Endodermal cell (in vitro differentiated cells): ENCODE measurements around the gene GGN. TPM values are rescaled to one million over a fixed set of nuclear protein-coding genes. Genes with fewer than 3 reads are reported as not detected.

Experiments
- DNase-seq: peaks from one replicate; pipeline ENCODE4 v3.0.0-alpha.2; 2017
- H3K27ac ChIP-seq: 2 replicates; pipeline ENCODE4 v1.5.1; 2013; ENCODE audit warnings: mild to moderate bottlenecking, low read depth, low read length, moderate library complexity
- H3K27me3 ChIP-seq: 2 replicates; pipeline ENCODE4 v1.6.1; 2013; ENCODE audit warnings: mild to moderate bottlenecking, low read length, moderate library complexity; ENCODE audit not compliant: insufficient read depth, control insufficient read depth, poor library complexity, severe bottlenecking
- H3K36me3 ChIP-seq: 2 replicates; pipeline ENCODE4 v1.7.0; 2013; ENCODE audit warnings: mild to moderate bottlenecking, low read length, moderate library complexity; ENCODE audit not compliant: control insufficient read depth, insufficient read depth
- H3K4me1 ChIP-seq: one replicate; pipeline ENCODE4 v1.7.0; 2013; ENCODE audit warnings: low read length; ENCODE audit not compliant: control insufficient read depth, insufficient read depth
- H3K4me3 ChIP-seq: 2 replicates; pipeline ENCODE4 v1.5.1; 2013; ENCODE audit warnings: mild to moderate bottlenecking, low read length, moderate library complexity
- H3K9ac ChIP-seq: 2 replicates; pipeline ENCODE4 v1.6.1; 2013; ENCODE audit warnings: mild to moderate bottlenecking, low read length, moderate library complexity; ENCODE audit not compliant: poor library complexity, severe bottlenecking; ENCODE audit errors: extremely low read depth
- H3K9me3 ChIP-seq: 2 replicates; pipeline ENCODE4 v1.6.1; 2013; ENCODE audit warnings: mild to moderate bottlenecking, low read length, moderate library complexity; ENCODE audit not compliant: control insufficient read depth
- H3K27ac Mint-ChIP-seq: 2 replicates; pipeline ENCODE4 v1.8.0; 2020; ENCODE audit warnings: mixed read lengths
- H3K27me3 Mint-ChIP-seq: 2 replicates; pipeline ENCODE4 v1.8.0; 2021; ENCODE audit warnings: mild to moderate bottlenecking, mixed read lengths; ENCODE audit not compliant: insufficient read depth
- H3K36me3 Mint-ChIP-seq: 2 replicates; pipeline ENCODE4 v1.8.0; 2020; ENCODE audit warnings: low read depth, mixed read lengths
- H3K4me1 Mint-ChIP-seq: 2 replicates; pipeline ENCODE4 v1.8.0; 2020; ENCODE audit warnings: mixed read lengths
- H3K4me3 Mint-ChIP-seq: 2 replicates; pipeline ENCODE4 v1.8.0; 2020; ENCODE audit warnings: mild to moderate bottlenecking, moderate library complexity, mixed read lengths
- H3K9me3 Mint-ChIP-seq: 2 replicates; pipeline ENCODE4 v1.8.0; 2020; ENCODE audit warnings: mild to moderate bottlenecking, mixed read lengths
- WGBS, 2 experiments: methylation state at CpG; one replicate each; pipeline versions ENCODE4 v1.1.5 to v1.1.7; 2013; ENCODE audit warnings: missing lambda C conversion rate in 2 of 2, mixed read lengths in 1 of 2; ENCODE audit not compliant: insufficient coverage in 1 of 2, insufficient read length in 1 of 2; 5-methylcytosine and 5-hydroxymethylcytosine counted together
- total RNA-seq, 2 donors: library from RNA; stranded (reverse); fragmentation: NEBNext Ultra II Directional in 1 of 2; extraction: Animal tissue kit (Norgen Biotek cat#: 25700) in 1 of 2; gene quantifications; 2 replicates in 1 of 2; 3 replicates in 1 of 2; pipeline ENCODE4 v1.2.1, GENCODE V29; 2021
- TF ChIP-seq, protein P1 (sequence below): fragments of 200-600 bp; sonication (generic); conservative IDR thresholded peaks from 2 replicates; pipeline ENCODE4 v1.5.0; 2021; ENCODE audit warnings: antibody characterized with exemption, mild to moderate bottlenecking

The GGN gene
- total RNA-seq, 2 donors from 2014 or later: 0.99 to 2.1 TPM

DNA sequence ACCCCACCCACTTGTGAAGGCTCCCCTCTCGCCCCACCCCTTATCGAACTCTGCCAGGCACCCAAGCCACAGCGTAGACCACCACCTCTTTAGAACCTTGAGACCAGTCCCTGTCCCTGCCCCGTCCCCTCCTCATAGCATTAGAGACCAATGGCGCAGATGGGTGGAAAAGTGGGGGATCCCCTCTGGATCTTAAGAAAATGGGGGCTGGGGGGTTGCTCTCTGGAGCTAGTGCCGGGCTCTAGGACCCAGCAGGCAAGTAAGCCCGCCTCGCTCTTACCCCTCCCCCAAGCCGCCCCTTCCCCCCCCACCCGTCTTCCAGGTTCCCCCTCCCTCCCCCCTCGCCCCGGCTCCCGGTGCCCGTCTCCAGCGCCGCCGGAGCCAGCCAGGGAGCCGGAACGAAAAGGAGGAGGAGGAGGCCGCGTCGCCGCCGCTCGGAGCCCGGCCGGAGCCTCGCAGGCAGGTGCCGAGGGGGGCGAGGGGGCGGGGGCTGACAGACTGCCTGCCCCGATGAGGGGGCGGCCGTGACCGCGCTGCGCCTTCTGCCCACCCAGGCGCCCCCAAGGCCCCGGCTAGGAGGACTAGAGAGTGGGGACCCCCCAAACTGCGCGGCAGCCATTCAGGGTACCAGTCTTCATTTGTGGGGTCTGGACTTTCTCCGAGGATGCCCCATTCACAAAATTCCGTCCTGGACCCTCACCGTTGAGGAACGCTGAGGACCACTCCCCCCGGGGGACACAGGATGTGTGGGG lies 691 bp upstream of the GGN start, which contains the start of gene SPRED3:
TSS of gene SPRED3 (plus strand) at position 349 of the 752 bp plus-strand sequence. CDS start 1,606 bp downstream, outside the sequence.
- Histone ChIP-seq H3K27ac (peak within 1 kb of the TSS; percentile 78), H3K9me3 (no peaks in the 10 kb centered on the region), H3K9ac (peak within 1 kb of the TSS; percentile 69), H3K36me3 (peaks cover 6% of the 10 kb centered on the region), H3K4me1 (peaks cover 2% of the 10 kb centered on the region), H3K4me3 (peak within 1 kb of the TSS; percentile 94), H3K27me3 (no peaks in the 10 kb centered on the region)
- 0 to 1% methylated on average over 17 to 39 of the region's 46 CpGs for WGBS, 2 experiments
- no peak for DNase-seq
- Mint-ChIP-seq H3K36me3 (peaks cover 17% of the 10 kb centered on the region), H3K4me1 (peaks cover 8% of the 10 kb centered on the region), H3K27ac (peak within 1 kb of the TSS; percentile 94), H3K27me3 (peaks cover 35% of the 10 kb centered on the region), H3K9me3 (no peaks in the 10 kb centered on the region), H3K4me3 (peak within 1 kb of the TSS; percentile 77)
- TF ChIP-seq, protein P1, sequence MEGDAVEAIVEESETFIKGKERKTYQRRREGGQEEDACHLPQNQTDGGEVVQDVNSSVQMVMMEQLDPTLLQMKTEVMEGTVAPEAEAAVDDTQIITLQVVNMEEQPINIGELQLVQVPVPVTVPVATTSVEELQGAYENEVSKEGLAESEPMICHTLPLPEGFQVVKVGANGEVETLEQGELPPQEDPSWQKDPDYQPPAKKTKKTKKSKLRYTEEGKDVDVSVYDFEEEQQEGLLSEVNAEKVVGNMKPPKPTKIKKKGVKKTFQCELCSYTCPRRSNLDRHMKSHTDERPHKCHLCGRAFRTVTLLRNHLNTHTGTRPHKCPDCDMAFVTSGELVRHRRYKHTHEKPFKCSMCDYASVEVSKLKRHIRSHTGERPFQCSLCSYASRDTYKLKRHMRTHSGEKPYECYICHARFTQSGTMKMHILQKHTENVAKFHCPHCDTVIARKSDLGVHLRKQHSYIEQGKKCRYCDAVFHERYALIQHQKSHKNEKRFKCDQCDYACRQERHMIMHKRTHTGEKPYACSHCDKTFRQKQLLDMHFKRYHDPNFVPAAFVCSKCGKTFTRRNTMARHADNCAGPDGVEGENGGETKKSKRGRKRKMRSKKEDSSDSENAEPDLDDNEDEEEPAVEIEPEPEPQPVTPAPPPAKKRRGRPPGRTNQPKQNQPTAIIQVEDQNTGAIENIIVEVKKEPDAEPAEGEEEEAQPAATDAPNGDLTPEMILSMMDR: no peak

DNA sequence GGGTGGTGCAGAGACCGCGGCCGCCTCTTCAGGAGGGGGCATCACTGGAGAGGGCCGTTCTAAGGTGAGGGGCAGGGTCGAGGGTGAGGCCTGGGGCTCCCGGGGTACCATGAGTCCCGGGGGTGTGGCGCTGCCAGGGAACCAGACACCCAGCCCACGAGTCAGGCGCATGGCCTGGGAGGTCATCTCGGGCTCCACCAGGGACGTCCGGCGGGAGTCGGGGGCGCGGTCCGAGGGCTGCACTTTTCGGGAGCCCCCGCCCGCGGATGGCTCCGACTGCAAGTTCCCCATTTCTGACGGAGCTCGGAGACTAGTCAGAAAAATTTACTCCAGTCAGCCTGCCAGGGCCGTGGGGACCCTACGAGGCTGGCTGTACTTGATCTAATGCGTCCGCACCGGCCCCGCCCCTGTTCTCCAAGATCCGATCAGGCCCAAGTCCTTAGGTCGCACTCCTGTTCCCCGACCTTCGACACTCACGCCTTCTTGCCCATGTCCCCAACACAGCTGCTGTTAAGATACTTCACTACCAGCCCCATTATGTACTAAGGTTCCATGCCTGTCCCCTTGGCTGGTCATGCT lies 774 bp downstream of the GGN start:
- Mint-ChIP-seq H3K27ac (peak overlapping the region; percentile 80), H3K9me3 (no peaks in the 10 kb centered on the region), H3K4me1 (peaks cover 8% of the 10 kb centered on the region), H3K36me3 (peaks cover 26% of the 10 kb centered on the region), H3K27me3 (peaks cover 35% of the 10 kb centered on the region), H3K4me3 (peak overlapping the region; percentile 77)
- Histone ChIP-seq H3K36me3 (peaks cover 18% of the 10 kb centered on the region), H3K4me3 (peak overlapping the region; percentile 88), H3K4me1 (peaks cover 2% of the 10 kb centered on the region), H3K27me3 (no peaks in the 10 kb centered on the region), H3K9ac (no peak overlapping the region), H3K27ac (no peak overlapping the region), H3K9me3 (no peaks in the 10 kb centered on the region)
- TF ChIP-seq, protein P1: no peak
- no peak for DNase-seq
- WGBS, 2 experiments: 51 to 52% methylated on average over 24 to 36 of the region's 36 CpGs

DNA sequence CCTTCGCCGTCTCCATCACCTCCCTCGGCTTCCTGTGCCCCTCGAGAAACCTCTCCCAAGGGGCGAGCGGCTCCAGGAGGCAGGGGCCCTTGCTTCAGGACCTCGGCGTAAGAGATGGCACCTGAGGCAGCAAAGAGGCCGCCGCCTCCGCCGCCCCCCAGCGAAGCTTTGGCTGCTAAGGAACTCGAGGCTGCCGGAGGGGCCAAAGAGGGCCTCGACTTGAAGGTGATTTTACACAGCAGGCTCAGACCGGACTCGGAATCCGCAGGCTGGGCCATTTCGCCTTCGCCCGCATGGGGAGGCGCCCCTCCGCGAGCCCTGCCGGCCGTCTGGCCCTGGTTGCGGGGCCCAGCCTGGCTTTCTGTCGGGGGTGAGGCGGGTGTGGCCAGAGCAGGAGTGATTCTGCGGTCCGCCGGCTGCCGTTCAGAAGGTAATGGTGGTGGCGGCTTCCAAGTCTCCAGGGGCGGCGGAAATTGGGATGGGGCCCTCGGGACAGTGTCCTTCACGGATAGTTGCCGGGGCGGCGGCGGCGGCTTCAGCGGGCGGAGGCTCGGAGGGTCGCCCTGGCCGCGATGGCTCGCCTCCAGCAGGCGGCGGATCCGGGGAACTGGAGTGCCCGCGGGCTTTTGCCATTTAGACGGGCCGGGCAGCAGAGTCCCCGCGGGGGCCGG lies 1.4 kb downstream of the GGN start:
- no peak overlapping the region for H3K27ac ChIP-seq
- peaks cover 32% of the 10 kb centered on the region for H3K36me3 Mint-ChIP-seq

More for the DNA sequence above, 1.4 kb downstream of the GGN start:
- Histone ChIP-seq H3K9me3 (no peaks in the 10 kb centered on the region), H3K36me3 (peaks cover 24% of the 10 kb centered on the region), H3K4me1 (peaks cover 2% of the 10 kb centered on the region), H3K27me3 (no peaks in the 10 kb centered on the region), H3K4me3 (no peak overlapping the region), H3K9ac (no peak overlapping the region)
- H3K4me3 Mint-ChIP-seq: no peak overlapping the region
- WGBS, 2 experiments: 78 to 84% methylated on average over 35 to 61 of the region's 61 CpGs
- TF ChIP-seq, protein P1: peak; percentile 30
- H3K27me3 Mint-ChIP-seq: peaks cover 35% of the 10 kb centered on the region
- peaks cover 8% of the 10 kb centered on the region for H3K4me1 Mint-ChIP-seq
- H3K9me3 Mint-ChIP-seq: no peaks in the 10 kb centered on the region
- H3K27ac Mint-ChIP-seq: no peak overlapping the region
- peak; percentile 74 for DNase-seq
